Kidney epithelial cell (primary cell): ENCODE results near the gene IL17REL. TPM values are rescaled to one million over a fixed set of nuclear protein-coding genes. Genes with fewer than 3 reads are reported as not detected.

Experiments
- DNase-seq: peaks from one replicate; pipeline ENCODE4 v3.0.0-alpha.2; 2010; ENCODE audit warnings: low read depth
- H3K27me3 ChIP-seq: 2 replicates; pipeline ENCODE4 v1.6.0; 2011; ENCODE audit warnings: low read length; ENCODE audit not compliant: control insufficient read depth, insufficient read depth
- H3K36me3 ChIP-seq: 2 replicates; pipeline ENCODE4 v1.5.1; 2011; ENCODE audit warnings: low read length; ENCODE audit not compliant: control insufficient read depth, insufficient read depth
- H3K4me3 ChIP-seq: 2 replicates; pipeline ENCODE4 v1.5.1; 2011; ENCODE audit warnings: low read depth, mild to moderate bottlenecking, control low read depth, low read length
- total RNA-seq: library from RNA; depleted of rRNA; stranded (reverse); fragments of >200 nt; gene quantifications from 2 replicates; pipeline ENCODE4 v1.2.3, GENCODE V29; 2015
- TF ChIP-seq, protein P1 (sequence below): IDR thresholded peaks from 2 replicates; pipeline ENCODE4 v1.5.1; 2011; ENCODE audit warnings: mild to moderate bottlenecking, moderate library complexity, low read length, control low read depth, inconsistent platforms; ENCODE audit not compliant: insufficient read depth, poor library complexity, severe bottlenecking

IL17REL gene
- total RNA-seq, 1 donor from 2014 or later: not detected

DNA sequence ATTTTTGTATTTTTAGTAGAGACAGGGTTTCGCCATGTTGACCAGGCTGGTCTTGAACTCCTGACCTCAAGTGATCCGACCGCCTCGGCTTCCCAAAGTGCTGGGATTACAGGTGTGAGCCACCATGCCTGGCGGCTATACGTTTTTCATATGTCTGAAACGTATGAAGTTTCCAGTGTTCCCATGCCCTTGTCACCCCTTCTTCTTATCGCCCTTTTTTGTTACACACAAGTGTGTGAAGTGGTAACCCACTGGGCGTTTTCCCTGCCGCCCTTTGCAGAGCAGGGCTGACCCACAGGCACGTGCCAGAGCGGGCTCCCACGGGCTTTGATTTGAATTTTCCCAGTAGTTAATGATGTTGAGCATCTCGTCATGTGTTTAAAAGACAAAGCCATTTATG is 35.0 kb downstream of the IL17REL start:
- Histone ChIP-seq H3K27me3 (peaks cover under 1% of the 10 kb centered on the region), H3K36me3 (no peaks in the 10 kb centered on the region), H3K4me3 (no peak overlapping the region)
- DNase-seq: no peak
- TF ChIP-seq, protein P1, sequence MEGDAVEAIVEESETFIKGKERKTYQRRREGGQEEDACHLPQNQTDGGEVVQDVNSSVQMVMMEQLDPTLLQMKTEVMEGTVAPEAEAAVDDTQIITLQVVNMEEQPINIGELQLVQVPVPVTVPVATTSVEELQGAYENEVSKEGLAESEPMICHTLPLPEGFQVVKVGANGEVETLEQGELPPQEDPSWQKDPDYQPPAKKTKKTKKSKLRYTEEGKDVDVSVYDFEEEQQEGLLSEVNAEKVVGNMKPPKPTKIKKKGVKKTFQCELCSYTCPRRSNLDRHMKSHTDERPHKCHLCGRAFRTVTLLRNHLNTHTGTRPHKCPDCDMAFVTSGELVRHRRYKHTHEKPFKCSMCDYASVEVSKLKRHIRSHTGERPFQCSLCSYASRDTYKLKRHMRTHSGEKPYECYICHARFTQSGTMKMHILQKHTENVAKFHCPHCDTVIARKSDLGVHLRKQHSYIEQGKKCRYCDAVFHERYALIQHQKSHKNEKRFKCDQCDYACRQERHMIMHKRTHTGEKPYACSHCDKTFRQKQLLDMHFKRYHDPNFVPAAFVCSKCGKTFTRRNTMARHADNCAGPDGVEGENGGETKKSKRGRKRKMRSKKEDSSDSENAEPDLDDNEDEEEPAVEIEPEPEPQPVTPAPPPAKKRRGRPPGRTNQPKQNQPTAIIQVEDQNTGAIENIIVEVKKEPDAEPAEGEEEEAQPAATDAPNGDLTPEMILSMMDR: no peak

DNA sequence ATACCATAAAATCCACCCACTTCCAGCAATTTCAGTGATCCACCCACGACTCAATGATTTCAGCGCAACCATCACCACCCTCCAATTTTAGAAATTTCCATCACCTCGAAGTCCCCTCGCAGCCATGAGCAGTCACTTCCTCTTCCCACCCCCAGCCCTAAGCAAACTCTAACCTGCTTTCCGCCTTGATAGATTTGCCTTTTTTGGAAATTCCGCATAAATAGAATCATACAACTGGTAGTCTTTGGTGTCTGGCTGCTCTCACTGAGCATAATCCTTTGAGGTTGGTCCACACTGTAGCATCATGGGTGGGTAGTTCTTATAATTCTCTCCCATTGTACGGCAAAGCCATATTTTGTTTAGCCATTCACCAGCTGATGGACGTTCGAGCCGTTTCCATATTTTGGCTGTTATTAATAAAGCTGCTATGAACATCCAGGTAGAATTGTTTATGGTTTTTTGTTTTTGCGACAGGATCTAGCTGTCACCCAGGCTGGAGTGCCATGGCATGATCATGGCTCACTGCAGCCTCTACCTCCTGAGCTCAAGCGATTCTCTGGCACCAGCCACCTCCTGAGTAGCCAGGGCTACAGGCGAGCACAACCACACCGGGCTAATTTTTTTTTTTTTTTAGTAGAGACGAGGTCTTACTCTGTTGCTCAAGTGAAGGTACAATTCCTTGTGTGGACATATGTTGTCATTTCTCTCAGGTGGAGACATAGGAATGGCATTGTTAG is 36.0 kb downstream of the IL17REL start:
- Histone ChIP-seq H3K4me3 (no peak overlapping the region), H3K36me3 (no peaks in the 10 kb centered on the region), H3K27me3 (peaks cover 7% of the 10 kb centered on the region)
- no peak for DNase-seq
- TF ChIP-seq, protein P1: no peak

GRCh38 chr22:49975543-49976389 is 36.8 kb downstream of the IL17REL start:
- Histone ChIP-seq H3K4me3 (no peak overlapping the region), H3K27me3 (peaks cover 12% of the 10 kb centered on the region), H3K36me3 (no peaks in the 10 kb centered on the region)
- DNase-seq: no peak
- TF ChIP-seq, protein P1: no peak

DNA sequence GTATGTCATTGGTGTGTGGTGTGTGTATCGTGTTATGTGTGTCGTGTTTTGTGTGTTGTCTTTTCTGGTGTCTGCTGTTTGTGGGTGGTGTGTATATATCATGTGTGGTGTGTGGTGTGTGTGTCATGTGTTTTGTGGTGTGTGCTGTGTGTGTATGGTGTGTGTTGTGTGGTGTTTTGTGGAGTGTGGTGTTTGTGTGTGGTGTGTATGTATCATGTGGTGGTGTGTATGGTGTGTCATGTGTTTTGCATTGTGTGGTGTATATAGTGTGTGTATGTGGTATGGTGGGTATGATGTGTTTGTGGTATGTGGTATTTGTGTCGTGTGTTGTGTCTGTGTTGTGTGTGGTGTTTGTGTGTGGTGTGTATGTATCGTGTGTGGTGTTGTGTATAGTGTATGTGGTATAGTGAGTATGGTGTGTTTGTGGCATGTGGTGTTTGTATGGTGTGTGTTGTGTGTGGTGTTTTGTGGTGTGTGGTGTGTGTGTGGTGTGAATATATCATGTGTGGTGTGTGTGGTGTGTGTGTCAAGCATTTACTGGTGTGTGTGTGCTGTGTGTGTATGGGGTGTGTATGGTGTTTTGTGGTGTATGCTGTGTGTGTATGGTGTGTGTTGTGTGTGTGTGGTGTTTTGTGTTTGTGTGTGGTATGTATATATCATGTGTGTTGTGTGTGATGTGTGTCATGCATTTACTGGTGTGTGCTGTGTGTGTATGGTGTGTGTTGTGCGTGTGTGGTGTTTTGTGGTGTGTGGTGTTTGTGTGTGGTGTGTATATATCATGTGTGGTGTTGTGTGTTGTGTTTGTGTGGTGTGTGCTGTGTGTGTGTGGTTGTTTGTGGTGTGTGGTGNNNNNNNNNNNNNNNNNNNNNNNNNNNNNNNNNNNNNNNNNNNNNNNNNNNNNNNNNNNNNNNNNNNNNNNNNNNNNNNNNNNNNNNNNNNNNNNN is 39.3 kb downstream of the IL17REL start:
- peaks cover 12% of the 10 kb centered on the region for H3K27me3 ChIP-seq
- DNase-seq: no peak
- no peaks in the 10 kb centered on the region for H3K36me3 ChIP-seq
- TF ChIP-seq, protein P1: no peak
- H3K4me3 ChIP-seq: no peak overlapping the region

- no peak overlapping the region for H3K4me3 ChIP-seq
- DNase-seq: no peak
- H3K27me3 ChIP-seq: peaks cover 12% of the 10 kb centered on the region
- TF ChIP-seq, protein P1: no peak
- H3K36me3 ChIP-seq: no peaks in the 10 kb centered on the region
These were observed 40.2 kb downstream of the IL17REL start for GRCh38 chr22:49972163-49973017.
